A673 (cell line): Measurements from ENCODE around the gene SLAMF8.

Source experiments
- CTCF ChIP-seq: fragments of 300-800, 200-600 bp; sonication (generic); conservative IDR thresholded peaks from 2 replicates; pipeline ENCODE4 v1.5.1; 2017; ENCODE audit warnings: low read depth, mild to moderate bottlenecking, antibody characterized with exemption, low read length, moderate library complexity, mixed read lengths
- EZH2 ChIP-seq: fragments of 200-600 bp; sonication (generic); IDR thresholded peaks from 2 replicates; pipeline ENCODE4 v1.6.1; 2017; ENCODE audit warnings: borderline replicate concordance, low read depth, mild to moderate bottlenecking, mixed read lengths, antibody characterized with exemption, low read length; ENCODE audit not compliant: poor library complexity, severe bottlenecking

- no peak for TF ChIP-seq CTCF
- TF ChIP-seq EZH2: no peak
Measured at GRCh38 chr1:159847231-159847630, 20.6 kb downstream of the SLAMF8 start.
